Spleen (tissue), 7 donors: Measurements from ENCODE around the gene ITPRID2.

Experiments
- POLR2A ChIP-seq, 3 donors: fragments of 450-650 bp; IDR thresholded peaks; one replicate each; pipeline ENCODE4 v1.5.1; 2017; ENCODE audit warnings: antibody characterized with exemption in 3 of 3, mild to moderate bottlenecking in 1 of 3
- POLR2AphosphoS5 ChIP-seq, 3 donors: sonication (generic); formaldehyde crosslinking; IDR thresholded peaks; one replicate each; pipeline ENCODE4 v1.5.1; 2017; ENCODE audit warnings: antibody characterized with exemption in 3 of 3
- TF ChIP-seq, protein P1 (sequence below), 11 experiments: fragments of 200-600 bp in 7 of 11; fragments of 450-650 bp in 4 of 11; sonication (generic) in 4 of 11; IDR thresholded peaks in 8 of 11; conservative IDR thresholded peaks in 3 of 11; 1 replicate in 7 of 11; 2 replicates in 4 of 11; pipeline versions ENCODE4 v1.4.0 to v1.8.0; 2016 to 2021; ENCODE audit warnings: antibody characterized with exemption in 11 of 11, inconsistent platforms in 4 of 11, mild to moderate bottlenecking in 1 of 11
- donor health status: DM: no; HTN: no; CAD: no; lungs with moderate emphysema.
- donor health status: DM: no; HTN: no; CAD: no.
- donor health status: DM: no; HTN: no; CAD: no.

DNA sequence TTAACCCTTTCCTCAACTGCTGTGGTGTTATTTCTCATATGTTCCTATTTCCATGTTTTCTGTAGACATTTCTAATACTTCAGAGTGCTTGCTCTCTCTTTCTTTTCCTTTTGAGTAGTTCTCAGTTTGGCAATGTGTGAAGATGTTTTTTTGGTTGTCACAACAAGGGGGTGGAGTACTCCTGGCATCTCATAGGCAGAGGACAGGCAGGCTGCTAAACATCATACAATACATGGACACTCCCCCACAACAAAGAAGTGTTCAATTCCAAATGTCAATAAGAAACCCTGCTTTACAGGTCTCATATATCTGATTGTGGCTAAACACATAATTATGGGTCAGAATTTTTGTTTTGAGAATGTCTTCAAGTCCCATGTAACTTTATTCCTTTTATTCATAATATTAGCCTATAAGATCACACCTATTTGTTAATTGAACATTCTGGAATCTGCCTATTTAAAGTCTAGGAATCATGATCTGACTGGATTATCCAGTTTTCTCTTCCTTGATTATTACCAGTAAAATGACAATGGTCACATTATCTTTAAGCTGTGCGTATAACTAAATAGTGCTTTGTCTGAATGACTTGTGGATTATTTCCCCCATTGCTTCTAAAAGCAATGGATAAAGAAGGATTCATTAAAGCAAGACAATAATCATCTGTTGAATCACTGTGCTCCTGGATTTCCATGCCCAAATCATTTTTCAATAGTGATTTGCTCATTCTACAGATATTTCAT lies 46.8 kb upstream of the ITPRID2 start:
- TF ChIP-seq, protein P1, sequence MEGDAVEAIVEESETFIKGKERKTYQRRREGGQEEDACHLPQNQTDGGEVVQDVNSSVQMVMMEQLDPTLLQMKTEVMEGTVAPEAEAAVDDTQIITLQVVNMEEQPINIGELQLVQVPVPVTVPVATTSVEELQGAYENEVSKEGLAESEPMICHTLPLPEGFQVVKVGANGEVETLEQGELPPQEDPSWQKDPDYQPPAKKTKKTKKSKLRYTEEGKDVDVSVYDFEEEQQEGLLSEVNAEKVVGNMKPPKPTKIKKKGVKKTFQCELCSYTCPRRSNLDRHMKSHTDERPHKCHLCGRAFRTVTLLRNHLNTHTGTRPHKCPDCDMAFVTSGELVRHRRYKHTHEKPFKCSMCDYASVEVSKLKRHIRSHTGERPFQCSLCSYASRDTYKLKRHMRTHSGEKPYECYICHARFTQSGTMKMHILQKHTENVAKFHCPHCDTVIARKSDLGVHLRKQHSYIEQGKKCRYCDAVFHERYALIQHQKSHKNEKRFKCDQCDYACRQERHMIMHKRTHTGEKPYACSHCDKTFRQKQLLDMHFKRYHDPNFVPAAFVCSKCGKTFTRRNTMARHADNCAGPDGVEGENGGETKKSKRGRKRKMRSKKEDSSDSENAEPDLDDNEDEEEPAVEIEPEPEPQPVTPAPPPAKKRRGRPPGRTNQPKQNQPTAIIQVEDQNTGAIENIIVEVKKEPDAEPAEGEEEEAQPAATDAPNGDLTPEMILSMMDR (IDR thresholded peaks at IDR 0.05 in 8 of 11, conservative IDR thresholded peaks at IDR 0.05 in 3 of 11), result no peak
- no peak for TF ChIP-seq POLR2AphosphoS5 (IDR thresholded peaks at IDR 0.05)
- TF ChIP-seq POLR2A (IDR thresholded peaks at IDR 0.05), result no peak
